GM19395 (cell line): Measurements from ENCODE around the gene PRKCG.
"Not testable (repeated sequence)": the region's sequence is repeated elsewhere in the genome, so short reads cannot be mapped to it uniquely, and the experiment has no call there.

ENCODE experiments used
- ATAC-seq: cut with Tn5 transposase; IDR thresholded peaks from one replicate; pipeline ENCODE4 v1.9.1; 2021; ENCODE audit warnings: mild to moderate bottlenecking, moderate library complexity; ENCODE audit not compliant: unreplicated experiment

The PRKCG gene

GRCh38 chr19:53881482-53882390 lies at the start of gene PRKCG:
PRKCG (plus strand) TSS chr19:53882197; CDS start chr19:53882495, 298 bp downstream.
- no peak for ATAC-seq

GRCh38 chr19:53832861-53833260 lies 49.1 kb upstream of the PRKCG start:
- not testable (repeated sequence) for ATAC-seq

GRCh38 chr19:53838446-53838845 lies 43.6 kb upstream of the PRKCG start:
- not testable (repeated sequence) for ATAC-seq

- ATAC-seq, result not testable (repeated sequence)
These were observed 41.8 kb upstream of the PRKCG start for GRCh38 chr19:53840241-53840640.

- not testable (repeated sequence) for ATAC-seq
These were observed 41.1 kb upstream of the PRKCG start for GRCh38 chr19:53840914-53841313.

GRCh38 chr19:53844849-53845246 lies 37.1 kb upstream of the PRKCG start:
- no peak for ATAC-seq

- no peak for ATAC-seq
These were observed 34.4 kb upstream of the PRKCG start for GRCh38 chr19:53847555-53847954.

- ATAC-seq, result no peak
These were observed 32.7 kb upstream of the PRKCG start for GRCh38 chr19:53849237-53849676.

GRCh38 chr19:53853707-53854106 lies 28.3 kb upstream of the PRKCG start:
- ATAC-seq, result no peak

GRCh38 chr19:53864308-53864836 lies 17.6 kb upstream of the PRKCG start:
- ATAC-seq, result no peak

- no peak for ATAC-seq
These were observed 16.5 kb upstream of the PRKCG start for GRCh38 chr19:53865523-53865917.

- ATAC-seq, result no peak
These were observed 15.8 kb upstream of the PRKCG start for GRCh38 chr19:53865918-53866864.

GRCh38 chr19:53866865-53867224 lies 15.2 kb upstream of the PRKCG start:
- ATAC-seq, result no peak

GRCh38 chr19:53867225-53868090 lies 14.5 kb upstream of the PRKCG start, which contains the start of gene MYADM:
MYADM (plus strand) TSS chr19:53867883; CDS start chr19:53873530, 5,647 bp downstream.
- ATAC-seq, result peak; percentile 75

GRCh38 chr19:53868091-53868891 lies 13.7 kb upstream of the PRKCG start:
- ATAC-seq, result no peak

- peak; percentile 49 for ATAC-seq
These were observed 12.8 kb upstream of the PRKCG start for GRCh38 chr19:53868892-53869804.

GRCh38 chr19:53869805-53870484 lies 12.1 kb upstream of the PRKCG start:
- not testable (repeated sequence) for ATAC-seq

GRCh38 chr19:53870485-53870844 lies 11.5 kb upstream of the PRKCG start:
- ATAC-seq, result no peak
